ENCODE results near the gene PLXNA4. TPM values are rescaled to one million over a fixed set of nuclear protein-coding genes. Genes with fewer than 3 reads are reported as not detected.
A peak's percentile ranks its signal among the peaks of the same experiment; 100 is the strongest.

Gene PLXNA4
- total RNA-seq, 1 experiment from 2014 or later = not detected

GRCh38 chr7:132138817-132139216 lies 437.5 kb downstream of the PLXNA4 start:
- POLR2A ChIA-PET = interaction anchor here (1.3 kb wide), 1 partner anchor 725 kb away, joined by 3 read pairs; no protein-coding TSS in a partner anchor
- TF ChIP-seq CTCF (IDR thresholded peaks at IDR 0.05; ENCODE audit: unreplicated experiment) = no peak
- no peak for DNase-seq (ENCODE audit: unreplicated experiment)
- intact Hi-C loops (cut with micrococcal nuclease) = no loop called here
- Mint-ChIP-seq H3K36me3 (ENCODE audit: insufficient read depth, unreplicated experiment) (no peaks in the 10 kb centered on the region), H3K4me1 (ENCODE audit: insufficient read depth, unreplicated experiment) (peaks cover 4% of the 10 kb centered on the region), H3K9me3 (ENCODE audit: unreplicated experiment) (no peaks in the 10 kb centered on the region), H3K27me3 (ENCODE audit: insufficient read depth, unreplicated experiment) (no peaks in the 10 kb centered on the region), H3K27ac (ENCODE audit: low read depth, unreplicated experiment) (no peak overlapping the region), H3K4me3 (ENCODE audit: unreplicated experiment) (no peak overlapping the region)
- no TSS peak for BruUV-seq (replicated peaks)
- CTCF ChIA-PET = no interaction called here

- intact Hi-C loops (cut with micrococcal nuclease) = no loop called here
- POLR2A ChIA-PET = no interaction called here
- BruUV-seq (replicated peaks) = no TSS peak
Observed at GRCh38 chr7:132137681-132138080, 438.6 kb downstream of the PLXNA4 start.

GRCh38 chr7:132135746-132136385 lies 440.4 kb downstream of the PLXNA4 start:
- CTCF ChIA-PET = no interaction called here
- H3K27ac Mint-ChIP-seq (ENCODE audit: low read depth, unreplicated experiment) = peak overlapping the region; percentile 42
- H3K4me1 Mint-ChIP-seq (ENCODE audit: insufficient read depth, unreplicated experiment) = peaks cover 4% of the 10 kb centered on the region
- TF ChIP-seq CTCF (IDR thresholded peaks at IDR 0.05; ENCODE audit: unreplicated experiment) = no peak
- DNase-seq (ENCODE audit: unreplicated experiment) = no peak
- H3K27me3 Mint-ChIP-seq (ENCODE audit: insufficient read depth, unreplicated experiment) = no peaks in the 10 kb centered on the region
- peaks cover 9% of the 10 kb centered on the region for H3K9me3 Mint-ChIP-seq (ENCODE audit: unreplicated experiment)
- BruUV-seq (replicated peaks) = no TSS peak
- POLR2A ChIA-PET = no interaction called here
- no peaks in the 10 kb centered on the region for H3K36me3 Mint-ChIP-seq (ENCODE audit: insufficient read depth, unreplicated experiment)
- intact Hi-C loops (cut with micrococcal nuclease) = no loop called here
- no peak overlapping the region for H3K4me3 Mint-ChIP-seq (ENCODE audit: unreplicated experiment)

More at GRCh38 chr7:132137681-132138080, 438.6 kb downstream of the PLXNA4 start:
- TF ChIP-seq CTCF (IDR thresholded peaks at IDR 0.05; ENCODE audit: unreplicated experiment) = no peak
- DNase-seq (ENCODE audit: unreplicated experiment) = no peak
- H3K9me3 Mint-ChIP-seq (ENCODE audit: unreplicated experiment) = peaks cover 2% of the 10 kb centered on the region
- no peaks in the 10 kb centered on the region for H3K27me3 Mint-ChIP-seq (ENCODE audit: insufficient read depth, unreplicated experiment)
- CTCF ChIA-PET = no interaction called here
- no peaks in the 10 kb centered on the region for H3K36me3 Mint-ChIP-seq (ENCODE audit: insufficient read depth, unreplicated experiment)
- no peak overlapping the region for H3K27ac Mint-ChIP-seq (ENCODE audit: low read depth, unreplicated experiment)
- peaks cover 4% of the 10 kb centered on the region for H3K4me1 Mint-ChIP-seq (ENCODE audit: insufficient read depth, unreplicated experiment)
- no peak overlapping the region for H3K4me3 Mint-ChIP-seq (ENCODE audit: unreplicated experiment)

GRCh38 chr7:132134814-132135445 lies 441.3 kb downstream of the PLXNA4 start:
- Mint-ChIP-seq H3K36me3 (ENCODE audit: insufficient read depth, unreplicated experiment) (no peaks in the 10 kb centered on the region), H3K4me3 (ENCODE audit: unreplicated experiment) (no peak overlapping the region), H3K27me3 (ENCODE audit: insufficient read depth, unreplicated experiment) (no peaks in the 10 kb centered on the region), H3K4me1 (ENCODE audit: insufficient read depth, unreplicated experiment) (peaks cover 4% of the 10 kb centered on the region), H3K27ac (ENCODE audit: low read depth, unreplicated experiment) (no peak overlapping the region), H3K9me3 (ENCODE audit: unreplicated experiment) (peaks cover 9% of the 10 kb centered on the region)
- no TSS peak for BruUV-seq (replicated peaks)
- intact Hi-C loops (cut with micrococcal nuclease) = no loop called here
- POLR2A ChIA-PET = no interaction called here
- DNase-seq (ENCODE audit: unreplicated experiment) = no peak
- TF ChIP-seq CTCF (IDR thresholded peaks at IDR 0.05; ENCODE audit: unreplicated experiment) = no peak
- CTCF ChIA-PET = no interaction called here
